AG20443 (cell line): ENCODE results near the gene SPRED2.

ENCODE experiments used
- DNase-seq: peaks from one replicate; pipeline ENCODE4 v3.0.0; 2012; ENCODE audit warnings: low spot score, mixed read lengths

SPRED2 gene

DNA sequence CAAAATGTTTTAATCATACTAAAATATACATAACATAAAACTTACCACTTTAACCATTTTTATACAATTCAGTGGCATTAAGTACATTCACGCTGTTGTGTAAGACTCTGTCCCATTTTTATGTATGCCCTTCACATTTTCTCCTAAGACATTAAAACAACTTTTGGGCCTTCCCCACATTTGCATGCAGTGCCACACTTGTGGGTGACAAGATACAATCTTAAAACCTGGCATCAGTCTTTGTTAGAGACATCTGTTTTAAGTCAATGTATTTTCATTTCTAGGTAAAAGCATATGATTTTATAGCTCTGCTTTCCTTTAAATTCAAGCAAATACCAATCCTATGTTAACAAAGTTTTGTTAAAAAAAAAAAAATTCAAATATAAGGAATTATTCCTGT, 17.3 kb downstream of the SPRED2 start:
- DNase-seq: no peak

DNA sequence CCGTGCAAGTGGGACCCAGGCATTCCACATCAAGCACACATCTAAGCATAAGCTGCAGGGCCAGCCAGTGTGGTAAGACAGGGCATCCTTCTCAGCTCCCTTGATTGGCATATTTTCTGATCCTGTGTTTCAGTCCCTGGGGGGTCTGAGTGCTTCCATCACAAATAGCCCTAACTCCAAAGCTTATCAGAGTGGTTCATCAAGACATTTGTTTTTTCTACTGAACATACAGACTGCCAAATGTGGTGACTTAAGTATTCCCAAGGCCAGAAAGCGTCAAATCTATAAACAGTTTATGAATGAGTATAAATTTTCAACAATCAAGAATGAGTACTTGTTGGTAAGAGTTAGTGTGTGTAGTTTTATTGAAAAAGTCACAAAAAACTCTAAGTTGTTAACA, 18.8 kb downstream of the SPRED2 start:
- DNase-seq: no peak

DNA sequence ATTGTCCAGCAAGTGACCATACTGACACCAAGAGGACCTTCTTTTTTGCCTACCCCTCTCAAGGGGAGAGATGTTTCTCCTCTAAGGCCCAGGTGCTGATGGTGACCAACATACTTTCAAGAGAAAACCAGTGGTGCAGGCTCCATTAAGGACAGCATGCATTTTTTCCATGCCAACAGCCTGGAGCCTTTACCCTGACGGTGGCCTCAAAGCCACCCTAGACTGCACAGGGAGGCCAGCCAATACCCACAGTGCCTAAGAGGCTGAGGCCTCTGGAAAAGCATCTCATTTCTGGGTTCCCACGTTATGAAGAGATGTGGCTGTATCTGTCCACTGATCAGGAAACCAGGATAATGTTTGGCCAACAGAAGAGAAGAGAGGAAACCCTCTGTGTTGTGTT, 19.3 kb downstream of the SPRED2 start:
- DNase-seq: no peak

DNA sequence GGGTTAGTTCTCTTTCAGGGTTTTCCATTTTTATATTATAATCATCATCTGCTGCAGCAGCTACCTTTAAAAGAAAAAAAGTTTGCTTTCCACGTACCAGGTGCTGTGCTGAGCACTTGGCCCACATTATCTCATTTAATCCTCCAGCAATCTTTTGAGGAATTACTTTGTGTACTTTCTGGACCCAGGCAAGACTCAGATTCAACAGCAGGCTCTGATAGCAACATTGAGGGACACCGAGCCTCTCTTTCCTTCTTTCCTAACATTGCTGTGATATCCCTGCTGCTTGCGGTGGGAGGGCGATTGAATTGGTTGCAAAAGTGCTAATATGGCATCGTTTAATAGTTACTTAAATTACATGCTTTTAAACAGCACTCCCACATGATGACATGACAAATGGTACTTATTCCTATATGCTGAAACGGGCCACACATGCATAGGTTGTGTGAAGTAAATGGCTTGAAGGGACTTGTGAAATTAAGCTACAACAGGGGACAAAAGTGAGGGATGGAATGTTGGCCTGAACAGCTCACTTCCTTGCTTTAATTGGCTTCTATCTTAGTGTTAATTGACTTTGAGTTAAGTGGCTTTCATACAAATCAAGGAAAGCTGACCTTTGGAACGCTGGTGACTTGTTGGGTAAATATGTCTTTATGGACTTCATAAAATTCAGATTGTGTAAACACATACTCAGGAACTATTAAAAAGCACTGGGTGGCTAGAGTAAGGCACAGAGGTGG, 21.2 kb downstream of the SPRED2 start:
- DNase-seq: no peak

DNA sequence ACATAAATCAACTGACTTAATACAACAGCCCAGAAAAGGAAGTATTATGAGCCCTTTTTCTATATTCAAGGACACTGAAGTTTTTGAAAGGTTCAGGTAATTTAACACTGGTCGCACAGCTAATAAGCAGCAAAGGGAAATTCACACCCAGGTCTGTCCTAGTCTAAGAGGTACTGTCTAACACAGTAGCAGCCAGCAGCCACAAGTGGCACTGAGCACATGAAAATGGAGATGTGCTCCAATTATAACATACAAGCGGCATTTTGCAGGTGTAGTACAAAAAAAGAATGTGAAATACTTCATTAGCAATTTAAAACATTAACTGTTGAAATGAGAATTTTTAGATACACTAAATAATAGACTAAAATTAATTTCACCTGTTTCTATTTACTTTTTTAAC, 23.4 kb downstream of the SPRED2 start:
- DNase-seq: no peak

DNA sequence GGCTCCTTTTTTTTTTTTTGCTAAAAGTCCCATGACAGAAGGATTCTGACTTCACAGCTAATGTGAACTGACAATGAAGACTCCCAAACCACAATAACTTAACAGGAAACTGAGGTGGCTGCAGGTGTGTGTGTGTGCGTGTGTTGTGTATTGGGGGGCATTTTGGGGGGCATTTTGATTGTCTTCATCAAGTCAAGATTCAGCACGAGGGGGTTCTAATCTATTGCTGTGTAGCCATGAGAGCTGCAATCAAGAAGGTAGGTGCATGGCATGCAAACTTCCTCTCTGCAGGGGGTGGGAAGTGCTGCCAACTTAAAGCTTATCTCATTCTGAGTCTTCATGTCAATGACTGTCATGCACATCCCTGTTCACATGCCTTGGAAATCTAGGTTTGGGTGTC, 25.2 kb downstream of the SPRED2 start:
- no peak for DNase-seq

DNA sequence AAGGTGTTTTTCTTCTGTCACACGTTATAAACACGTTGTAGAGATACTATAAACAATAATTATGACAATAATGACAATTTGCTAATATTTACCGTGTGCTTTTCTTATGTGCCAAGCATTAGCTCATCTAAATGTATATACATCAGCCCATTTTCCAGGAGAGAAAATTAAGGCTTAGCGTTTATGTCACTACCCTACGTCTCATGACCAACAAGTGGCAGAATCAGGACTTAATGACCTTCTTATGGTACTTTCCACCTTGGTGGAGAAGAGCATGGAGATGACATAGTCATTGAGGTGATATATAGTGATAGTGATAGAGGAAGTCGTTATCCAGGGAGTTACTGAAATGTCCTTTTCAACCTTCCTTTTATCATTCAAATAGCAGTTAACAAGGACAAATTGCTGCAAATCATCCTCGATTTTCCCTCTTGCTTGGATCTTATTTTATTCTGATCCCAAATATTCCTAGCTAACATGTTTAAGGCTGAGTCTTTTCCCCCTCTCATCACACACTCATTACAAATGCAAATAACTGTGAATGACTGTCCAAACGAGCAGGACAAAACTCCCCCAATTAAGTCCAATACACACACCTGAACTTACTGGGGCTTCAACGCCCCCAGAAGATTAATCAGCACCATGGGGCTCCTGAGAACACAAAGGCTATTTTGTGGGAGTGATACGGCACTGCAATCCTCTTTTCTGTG, 27.3 kb downstream of the SPRED2 start:
- no peak for DNase-seq

DNA sequence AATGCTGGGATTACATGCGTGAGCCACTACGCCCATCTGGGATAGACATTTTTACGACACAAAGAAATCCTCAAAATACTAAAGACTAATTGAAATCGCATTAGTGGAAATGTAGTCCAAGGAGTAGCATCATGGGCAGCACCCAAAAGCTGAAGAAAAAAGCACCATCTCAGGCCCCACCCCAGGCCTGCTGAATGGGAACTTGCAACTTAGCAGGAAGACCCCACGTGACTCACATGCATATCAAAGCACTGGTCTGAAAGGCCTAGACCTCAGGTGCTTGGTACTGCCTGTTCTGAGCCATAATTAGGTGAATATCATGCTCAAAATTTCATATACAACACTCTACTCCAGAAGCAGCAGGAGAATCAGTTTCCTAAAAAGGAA, 28.9 kb downstream of the SPRED2 start:
- DNase-seq: no peak

DNA sequence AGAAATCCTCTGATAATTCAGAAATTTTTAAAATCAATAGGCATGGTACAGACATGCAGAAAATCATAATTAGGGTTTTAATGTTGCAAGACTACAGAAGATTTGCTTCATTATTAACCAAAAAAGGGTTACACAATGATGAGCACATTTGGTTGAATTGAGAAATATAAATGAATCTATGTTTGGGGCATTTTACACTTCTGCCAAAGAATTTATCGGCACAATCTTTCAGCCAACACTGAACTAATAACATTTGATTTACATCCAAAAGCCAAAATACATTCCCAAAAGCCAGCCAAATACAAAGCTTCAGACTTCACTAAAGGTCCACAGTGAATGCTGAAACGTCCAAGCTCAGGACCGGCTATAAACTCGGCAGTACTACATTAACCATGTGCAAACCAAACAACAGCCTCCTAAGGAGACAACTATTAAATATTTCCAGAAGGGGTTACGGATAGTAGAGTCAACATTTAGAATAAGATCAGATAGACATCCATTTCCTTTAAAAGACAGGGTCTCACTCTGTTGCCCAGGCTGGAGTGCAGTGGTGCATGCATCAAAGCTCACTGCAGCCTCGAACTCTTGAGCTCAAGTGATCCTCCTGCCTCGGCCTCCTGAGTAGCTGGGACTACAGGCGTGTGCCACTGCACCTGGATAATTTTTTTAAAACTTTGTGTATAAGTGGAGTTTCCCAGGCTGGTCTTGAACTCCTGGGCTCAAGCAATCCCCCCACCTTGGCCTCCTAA, 29.4 kb downstream of the SPRED2 start:
- peak; percentile 56 for DNase-seq

DNA sequence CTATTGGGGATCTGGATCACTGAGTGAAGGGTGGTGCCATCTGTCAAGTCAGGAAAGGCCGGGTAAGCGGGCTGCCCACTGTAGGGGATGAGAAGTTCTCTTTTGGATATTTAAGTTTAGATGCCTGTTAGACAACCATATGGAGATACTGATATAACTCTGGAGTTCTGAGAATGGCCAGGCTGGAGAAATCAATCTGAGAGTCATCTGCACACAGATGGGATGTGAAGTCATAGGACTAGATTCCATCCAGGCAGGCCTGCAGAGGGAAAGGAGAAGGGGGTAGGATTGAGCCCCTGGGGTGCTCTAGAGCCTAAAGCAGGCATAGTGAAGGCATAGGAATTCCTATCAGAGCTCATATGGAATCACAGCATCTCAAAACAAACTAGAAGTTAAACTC, 30.1 kb downstream of the SPRED2 start:
- peak; percentile 53 for DNase-seq

DNA sequence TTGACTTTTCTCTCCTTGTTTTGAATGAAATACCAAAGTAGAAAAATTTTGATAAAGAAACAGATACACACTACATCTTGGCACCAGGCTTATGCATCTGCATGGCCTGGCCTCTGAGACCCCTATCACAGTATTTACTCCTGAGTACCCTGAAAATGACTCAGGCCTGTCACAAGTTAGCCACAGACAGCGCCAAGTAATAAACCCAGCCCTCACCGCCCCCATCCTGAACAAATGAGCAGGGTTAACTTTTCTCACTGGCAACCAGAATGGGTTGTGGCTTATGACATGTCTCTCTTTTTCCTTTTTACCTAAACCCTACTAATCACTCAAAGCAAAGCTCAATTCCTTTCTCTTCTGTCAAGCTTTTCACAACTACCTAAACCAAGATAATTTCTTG, 35.3 kb downstream of the SPRED2 start:
- DNase-seq: no peak

DNA sequence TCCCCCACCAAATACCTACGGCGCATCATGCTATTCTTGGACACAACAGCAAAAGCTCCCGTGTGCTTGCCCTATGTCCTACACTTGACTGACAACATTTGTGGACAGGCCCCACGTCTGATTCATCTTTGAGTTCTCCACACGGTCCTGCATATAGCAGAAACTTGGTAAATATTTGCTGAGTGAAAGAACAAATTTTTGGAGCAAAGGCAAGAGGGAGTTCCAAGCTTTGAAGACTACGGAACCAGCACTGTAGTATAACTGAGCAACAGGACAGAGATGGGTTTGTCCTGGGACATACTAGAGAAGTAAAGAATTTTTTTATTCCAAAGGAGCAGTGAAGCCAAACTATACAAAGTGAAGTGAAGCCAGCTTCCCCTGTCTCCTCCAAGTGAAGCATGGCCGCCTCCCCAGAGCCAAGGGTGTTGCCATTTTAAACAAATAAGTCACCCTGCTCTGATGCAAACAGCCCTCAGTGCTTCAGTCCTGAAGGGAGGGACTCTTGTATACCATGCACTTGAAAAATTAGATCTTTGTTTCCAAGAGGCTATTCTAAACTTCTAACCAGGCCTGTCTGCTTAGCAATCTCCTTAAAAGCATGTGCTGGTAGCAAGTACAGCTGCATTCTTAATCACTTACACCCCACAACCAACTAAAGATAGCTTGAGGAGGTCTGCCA, 35.9 kb downstream of the SPRED2 start:
- DNase-seq: peak; percentile 66

DNA sequence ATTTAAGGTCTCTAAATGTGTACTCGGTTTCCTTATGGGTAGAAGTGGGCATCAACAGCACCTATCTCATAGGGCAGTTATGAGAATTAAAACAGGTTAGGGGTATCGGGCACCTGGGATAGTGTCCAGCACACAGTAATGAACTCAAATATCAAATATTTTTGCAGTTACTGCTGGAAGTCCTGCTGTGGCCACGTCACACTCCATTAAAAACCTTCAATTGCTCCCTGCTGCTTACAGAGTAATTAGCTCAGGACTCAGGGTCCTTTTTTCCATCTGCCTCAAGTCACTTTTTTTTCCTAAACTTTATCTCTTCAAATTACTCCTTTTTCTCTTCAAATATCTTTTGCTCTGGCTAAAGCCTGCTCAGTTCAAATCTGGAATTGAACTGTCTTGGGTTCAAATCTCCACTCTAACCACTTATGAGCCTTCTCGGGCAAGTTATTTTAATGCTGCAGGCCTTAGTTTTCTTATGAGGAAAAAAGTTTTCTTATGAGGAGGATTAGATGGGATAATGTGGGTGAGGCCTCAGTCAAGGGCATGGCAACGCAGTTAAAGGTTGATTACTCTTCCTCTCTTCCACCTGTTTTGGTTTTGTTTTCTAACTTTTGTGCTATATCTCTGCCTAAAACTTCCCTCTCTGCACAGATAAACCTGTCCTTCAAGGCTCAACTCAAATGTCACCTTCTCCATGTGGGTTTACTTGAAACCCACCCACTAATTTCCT, 36.6 kb downstream of the SPRED2 start:
- no peak for DNase-seq

DNA sequence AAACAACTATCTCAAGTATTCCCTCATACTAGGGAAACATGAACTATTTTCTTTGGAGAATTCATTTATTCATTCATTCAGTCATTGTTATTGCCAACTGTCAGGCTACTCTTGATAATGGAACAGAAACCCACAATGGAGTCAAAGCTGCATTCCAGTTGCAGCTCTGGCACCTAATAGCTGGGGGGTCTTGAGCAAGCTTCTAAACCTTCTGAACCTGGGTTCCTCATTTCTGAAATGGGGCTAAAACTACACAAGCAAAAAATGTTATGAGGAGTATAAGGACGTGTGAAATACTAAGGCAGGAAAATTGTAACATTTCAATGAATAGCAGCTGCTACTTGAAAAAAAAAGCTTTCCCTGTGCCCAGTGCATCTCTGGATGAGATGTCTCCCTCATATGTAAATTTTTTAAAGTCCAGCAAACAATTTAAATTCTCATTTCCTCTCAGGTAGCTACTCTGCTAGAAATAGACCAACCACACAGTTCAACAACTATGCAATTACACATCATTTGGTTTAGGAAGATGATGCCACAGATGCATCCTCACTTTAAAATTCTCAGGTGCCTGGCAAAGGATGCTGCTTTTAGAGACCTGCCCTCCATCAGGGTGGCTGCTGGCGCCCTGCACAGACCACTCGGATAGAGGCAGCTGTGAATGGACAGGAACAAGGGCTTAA, 38.5 kb downstream of the SPRED2 start:
- no peak for DNase-seq

DNA sequence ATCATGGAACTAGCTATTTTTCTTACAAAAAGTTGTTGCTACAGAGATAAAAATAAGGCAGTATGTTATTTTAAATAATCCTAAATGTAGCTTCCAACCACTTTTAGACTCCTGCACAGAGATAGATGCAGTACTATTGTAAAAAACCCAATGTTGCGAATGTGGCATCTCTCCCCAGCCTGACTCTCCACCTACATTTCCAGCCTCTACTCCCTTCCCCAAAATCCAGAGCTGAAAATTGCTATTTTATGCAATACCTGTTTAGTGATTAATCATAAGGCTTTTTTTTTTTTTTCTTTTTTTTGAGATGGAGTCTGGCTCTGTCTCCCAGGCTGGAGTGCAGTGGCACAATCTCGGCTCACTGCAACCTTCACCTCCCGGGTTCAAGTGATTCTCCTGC, 39.4 kb downstream of the SPRED2 start:
- no peak for DNase-seq

DNA sequence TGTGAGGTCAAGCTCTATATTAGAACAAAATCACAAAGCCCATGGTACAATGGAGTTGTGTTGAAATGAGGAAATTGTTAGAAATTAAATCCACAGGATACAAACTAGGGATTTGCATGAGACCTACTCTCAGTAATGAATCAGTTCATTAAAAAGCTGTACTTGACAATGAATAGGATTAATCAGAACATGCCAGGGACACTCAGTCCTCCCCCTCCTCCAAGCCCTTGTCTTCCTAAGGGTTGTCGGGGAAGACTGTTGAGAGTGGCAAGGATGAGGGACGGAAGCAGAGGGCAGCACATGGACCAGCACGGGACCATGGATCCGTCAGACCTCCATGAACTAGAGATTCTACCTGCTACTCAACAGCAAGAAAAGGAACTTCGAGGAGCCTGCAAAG, 39.8 kb downstream of the SPRED2 start:
- no peak for DNase-seq

DNA sequence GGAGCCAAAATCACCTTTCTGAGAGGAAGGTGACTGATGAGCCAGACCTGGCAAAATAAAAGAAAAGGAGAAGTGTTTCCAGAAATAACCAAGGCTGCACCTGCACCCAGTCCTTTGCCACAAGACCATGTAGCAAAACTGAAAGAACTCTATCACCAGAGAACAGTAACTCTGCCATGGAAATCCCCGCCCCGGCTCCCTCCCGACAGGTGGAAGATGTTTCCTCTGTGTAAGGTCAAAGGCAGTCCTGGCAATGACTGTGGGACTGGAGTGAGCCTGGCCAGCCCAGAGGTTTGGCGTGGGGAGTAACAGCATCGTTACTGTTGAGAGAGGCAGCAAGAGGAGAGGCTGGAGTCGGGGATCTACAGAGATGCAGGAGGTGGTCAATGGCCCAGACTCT, 42.3 kb downstream of the SPRED2 start:
- no peak for DNase-seq

DNA sequence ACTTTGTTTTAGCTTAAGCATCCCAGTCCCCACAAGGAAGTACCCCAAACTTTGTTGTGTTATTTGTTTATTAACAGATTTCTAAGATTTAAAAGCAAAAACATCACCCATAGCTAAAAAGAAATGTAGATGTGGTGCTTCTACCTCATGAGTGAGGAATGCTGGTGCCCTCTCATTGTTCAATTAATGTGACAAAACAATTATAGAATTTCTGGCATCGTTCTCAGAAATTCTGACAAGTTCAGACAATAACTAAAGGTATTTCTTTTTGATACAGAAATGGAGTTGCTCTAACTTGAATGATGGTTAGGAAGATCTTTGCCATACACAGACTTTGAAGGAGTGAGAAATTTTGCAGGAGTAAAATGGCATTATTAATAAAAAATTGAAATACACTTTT, 42.9 kb downstream of the SPRED2 start:
- no peak for DNase-seq

DNA sequence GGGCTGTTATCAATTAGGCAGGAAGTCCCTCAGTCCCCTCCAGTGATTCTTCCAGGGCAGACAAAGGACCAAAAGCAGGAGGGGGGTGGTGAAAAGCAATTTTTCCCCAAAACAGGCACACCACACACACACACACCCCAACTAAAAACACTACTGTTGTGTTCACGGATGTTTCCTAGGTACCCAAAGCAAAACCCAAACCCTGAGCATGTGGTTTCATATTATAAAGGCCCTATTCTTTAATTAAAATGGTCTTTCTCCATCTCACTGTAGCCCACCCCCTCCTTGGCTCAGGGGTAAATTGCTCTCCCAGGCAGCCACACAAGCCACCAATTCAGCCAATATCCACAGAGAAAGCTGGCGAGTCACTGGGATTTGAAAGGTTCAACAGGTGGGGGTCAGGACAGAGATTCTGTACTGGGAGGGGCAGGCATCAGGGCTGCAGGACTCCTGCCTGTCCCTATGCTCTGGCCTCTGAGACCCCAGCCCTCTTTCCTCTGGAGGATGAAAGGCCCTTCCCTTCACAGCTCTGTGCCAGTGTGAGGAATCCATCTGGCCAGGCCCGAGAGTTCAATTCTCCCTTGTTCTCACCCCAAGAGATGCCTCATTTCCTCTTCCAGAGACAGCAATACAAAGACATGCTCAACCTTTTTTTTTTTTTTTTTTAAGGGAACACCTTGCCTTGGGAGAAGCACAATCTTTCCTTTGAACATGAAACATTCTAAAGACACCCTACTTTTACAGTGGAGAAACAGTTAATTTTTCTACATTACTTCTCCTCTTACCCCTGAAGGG, 43.6 kb downstream of the SPRED2 start:
- no peak for DNase-seq

DNA sequence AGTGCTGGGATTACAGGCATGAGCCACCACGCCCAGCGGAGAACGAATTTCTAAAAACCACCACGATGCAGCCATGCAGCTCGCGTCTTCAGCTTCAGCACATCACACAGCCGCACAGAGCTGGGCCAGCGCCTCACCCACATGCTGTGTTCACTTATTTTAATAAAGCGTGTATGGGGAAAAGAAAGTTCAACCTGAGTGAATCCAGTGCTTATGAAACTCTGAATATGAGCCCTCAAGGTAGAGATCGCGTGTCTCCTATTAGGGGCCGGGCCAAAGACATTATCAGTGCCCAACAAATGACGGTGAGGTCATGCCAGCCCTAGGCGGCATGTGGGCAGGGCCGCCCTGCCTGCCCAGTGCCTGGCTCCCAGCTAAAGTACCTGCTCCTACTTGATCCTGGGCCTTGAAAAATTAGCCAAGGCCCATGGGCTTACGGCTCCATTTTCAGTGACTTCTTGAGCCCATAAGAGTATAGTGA, 44.3 kb downstream of the SPRED2 start:
- no peak for DNase-seq
